22Rv1 (cell line): Measurements from ENCODE around the gene AUTS2.

Experiments
- H3K27ac ChIP-seq: fragments of 450-650 bp; 2 replicates; pipeline ENCODE4 v1.5.1; 2017
- ZFX ChIP-seq: fragments of 450-650 bp; IDR thresholded peaks from 2 replicates; pipeline ENCODE4 v1.6.1; 2017; ENCODE audit warnings: antibody characterized with exemption, borderline replicate concordance
- TF ChIP-seq, protein P1 (sequence below): fragments of 450-650 bp; IDR thresholded peaks from 2 replicates; pipeline ENCODE4 v1.5.1; 2017; ENCODE audit warnings: mild to moderate bottlenecking

The AUTS2 gene

DNA sequence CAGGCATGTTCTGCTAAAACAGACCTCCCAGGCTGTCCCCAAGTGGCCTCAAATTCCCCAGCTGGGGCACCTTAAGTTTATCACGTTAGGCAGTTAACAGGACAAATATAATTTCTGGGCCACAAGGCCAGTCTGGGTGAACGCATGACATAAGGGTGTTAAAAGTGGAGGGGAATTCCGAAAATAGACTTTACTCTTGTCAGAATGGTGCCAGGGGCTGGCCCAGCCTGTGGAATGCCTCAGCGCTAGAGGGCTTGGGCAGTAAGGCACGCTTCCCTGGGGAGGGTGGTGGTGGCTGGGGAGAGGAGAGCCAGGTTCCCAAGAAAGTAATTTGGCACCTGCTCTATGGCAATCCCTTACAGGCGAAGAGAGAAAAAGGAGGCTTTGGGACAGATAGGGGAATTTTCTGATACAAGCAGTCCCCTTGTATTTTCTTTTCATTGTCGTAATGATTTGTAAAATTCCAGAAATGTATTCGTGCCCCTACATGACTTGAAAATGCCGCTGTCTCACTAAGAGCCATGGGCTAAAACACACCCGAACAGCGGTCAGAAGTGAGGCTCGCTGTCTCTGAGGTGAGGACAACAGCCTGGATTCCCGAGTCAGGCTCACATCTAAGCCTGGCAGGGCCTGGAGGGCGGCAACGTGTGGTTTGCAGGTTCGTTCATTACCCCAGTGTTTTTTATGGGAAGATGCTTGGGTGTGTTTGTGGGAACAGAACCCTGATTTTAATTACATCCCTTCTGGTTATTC, 1070.5 kb downstream of the AUTS2 start:
- H3K27ac ChIP-seq: no peak overlapping the region
- TF ChIP-seq ZFX: no peak
- TF ChIP-seq, protein P1, sequence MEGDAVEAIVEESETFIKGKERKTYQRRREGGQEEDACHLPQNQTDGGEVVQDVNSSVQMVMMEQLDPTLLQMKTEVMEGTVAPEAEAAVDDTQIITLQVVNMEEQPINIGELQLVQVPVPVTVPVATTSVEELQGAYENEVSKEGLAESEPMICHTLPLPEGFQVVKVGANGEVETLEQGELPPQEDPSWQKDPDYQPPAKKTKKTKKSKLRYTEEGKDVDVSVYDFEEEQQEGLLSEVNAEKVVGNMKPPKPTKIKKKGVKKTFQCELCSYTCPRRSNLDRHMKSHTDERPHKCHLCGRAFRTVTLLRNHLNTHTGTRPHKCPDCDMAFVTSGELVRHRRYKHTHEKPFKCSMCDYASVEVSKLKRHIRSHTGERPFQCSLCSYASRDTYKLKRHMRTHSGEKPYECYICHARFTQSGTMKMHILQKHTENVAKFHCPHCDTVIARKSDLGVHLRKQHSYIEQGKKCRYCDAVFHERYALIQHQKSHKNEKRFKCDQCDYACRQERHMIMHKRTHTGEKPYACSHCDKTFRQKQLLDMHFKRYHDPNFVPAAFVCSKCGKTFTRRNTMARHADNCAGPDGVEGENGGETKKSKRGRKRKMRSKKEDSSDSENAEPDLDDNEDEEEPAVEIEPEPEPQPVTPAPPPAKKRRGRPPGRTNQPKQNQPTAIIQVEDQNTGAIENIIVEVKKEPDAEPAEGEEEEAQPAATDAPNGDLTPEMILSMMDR: no peak

DNA sequence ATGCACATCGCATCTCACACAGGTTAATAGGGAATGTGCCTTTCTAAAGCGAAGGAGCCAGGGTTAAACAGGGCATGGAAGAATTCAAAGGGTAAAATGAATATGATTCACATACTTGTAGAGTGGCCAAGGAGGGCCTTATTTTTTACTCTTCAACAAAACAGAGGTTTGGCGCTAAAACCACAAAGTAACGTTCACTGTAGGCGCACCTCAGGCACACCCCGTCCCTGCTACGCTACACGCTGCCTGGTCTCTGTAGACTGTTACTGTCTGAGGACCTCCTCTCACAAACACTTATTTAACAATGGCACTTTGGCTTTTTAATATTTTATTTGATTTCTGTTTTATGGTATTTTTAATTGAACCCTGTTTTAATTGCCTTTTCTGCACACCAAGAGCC, 1071.6 kb downstream of the AUTS2 start:
- no peak overlapping the region for H3K27ac ChIP-seq
- TF ChIP-seq ZFX: no peak
- TF ChIP-seq, protein P1: no peak

DNA sequence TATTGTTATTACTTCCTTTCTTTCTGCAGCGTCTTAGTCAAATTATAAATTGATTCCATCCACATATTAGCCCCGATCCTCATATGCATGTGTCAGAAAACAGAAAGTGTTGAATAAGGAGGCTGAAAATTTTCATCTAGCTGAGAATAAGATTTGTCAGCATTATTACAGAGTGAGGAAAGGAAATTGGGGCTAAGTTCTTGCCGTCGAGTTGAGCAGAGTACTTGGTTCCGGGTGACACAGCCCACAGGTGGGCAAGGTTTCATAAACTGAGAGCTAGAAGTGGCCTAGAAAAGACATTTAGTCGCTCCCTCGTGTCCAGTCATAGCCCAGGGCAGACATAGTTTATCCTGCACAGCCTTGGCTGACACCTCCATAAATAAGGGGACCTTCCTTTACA, 1072.0 kb downstream of the AUTS2 start:
- H3K27ac ChIP-seq: no peak overlapping the region

DNA sequence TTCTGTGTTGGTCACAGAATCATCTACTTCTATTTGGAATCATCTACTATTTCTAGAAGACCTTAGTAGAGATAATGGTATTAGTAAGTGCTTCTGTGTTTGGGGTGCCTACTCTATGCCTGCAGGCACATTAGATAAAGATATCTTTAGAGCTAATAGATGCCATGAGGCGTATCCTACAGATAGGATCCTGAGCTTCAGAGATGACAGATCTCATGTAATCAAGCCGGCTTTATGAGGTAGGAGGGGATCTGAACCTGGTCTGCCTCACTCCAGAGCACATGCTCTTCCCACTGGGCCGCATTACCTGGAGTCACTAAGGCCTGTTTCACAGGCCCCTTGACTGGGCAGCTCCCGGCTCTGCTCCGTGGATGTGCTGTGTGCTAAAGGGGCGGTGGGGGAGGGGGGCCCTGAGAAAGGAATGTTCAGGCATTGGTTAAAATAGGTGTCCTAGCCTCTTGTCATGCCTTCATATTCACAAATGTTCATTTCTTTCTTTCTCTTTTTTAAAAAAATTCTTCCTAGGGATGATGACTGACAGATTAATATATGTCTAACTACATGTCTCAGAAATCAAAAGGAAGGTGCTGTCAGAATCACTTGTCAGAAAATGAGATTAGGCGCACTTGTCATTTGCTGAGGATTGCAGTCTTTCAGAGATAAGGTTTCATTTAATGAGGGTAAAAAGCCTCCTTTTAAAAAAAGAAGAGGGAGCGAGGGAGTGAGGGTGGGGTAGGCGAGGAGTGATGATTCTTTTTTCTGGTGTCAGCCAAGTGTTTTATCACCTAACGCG, 1075.7 kb downstream of the AUTS2 start:
- TF ChIP-seq, protein P1: no peak
- H3K27ac ChIP-seq: no peak overlapping the region

More for the DNA sequence above, 1072.0 kb downstream of the AUTS2 start:
- no peak for TF ChIP-seq ZFX
- TF ChIP-seq, protein P1: no peak

DNA sequence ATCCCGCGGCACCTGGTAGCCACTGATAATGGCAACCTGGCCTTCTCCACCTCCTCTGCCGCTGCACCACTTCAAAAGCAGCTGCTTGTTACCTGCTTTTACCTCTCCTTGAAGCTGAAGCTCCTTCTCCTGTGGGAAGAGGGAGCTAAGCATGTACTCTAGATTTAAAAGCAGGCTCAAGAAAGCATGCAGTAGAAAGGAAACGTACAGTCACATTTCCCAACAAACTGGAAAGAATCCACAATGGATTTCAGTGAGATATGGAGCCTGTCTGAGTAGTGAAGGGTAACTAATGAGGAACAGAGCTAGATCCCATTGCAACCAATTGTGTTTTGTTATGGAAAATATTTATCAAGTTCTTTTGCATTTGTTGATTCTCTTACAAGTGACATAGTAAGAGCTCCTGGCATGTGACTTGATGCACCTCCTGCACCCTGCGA, 1076.3 kb downstream of the AUTS2 start:
- TF ChIP-seq ZFX: no peak
- TF ChIP-seq, protein P1: no peak
- H3K27ac ChIP-seq: no peak overlapping the region

DNA sequence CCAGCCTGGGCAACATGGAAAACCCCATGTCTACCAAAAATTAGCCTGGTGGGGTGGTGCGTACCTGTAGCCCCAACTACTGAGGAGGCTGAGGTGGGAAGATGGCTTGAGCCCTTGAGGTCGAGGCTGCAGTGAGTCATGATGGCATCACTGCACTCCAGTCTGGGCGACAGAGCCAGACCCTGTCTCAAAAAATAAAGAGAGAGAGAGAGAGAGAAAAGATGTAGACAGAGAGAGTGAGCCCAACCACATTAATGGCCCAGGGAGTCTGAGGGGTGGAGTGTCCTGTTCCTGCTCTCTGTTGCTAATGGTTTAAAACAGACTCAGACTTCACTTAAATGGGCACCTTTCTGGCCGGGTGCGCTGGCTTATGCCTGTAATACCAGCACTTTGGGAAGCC, 1078.0 kb downstream of the AUTS2 start:
- no peak for TF ChIP-seq ZFX
- TF ChIP-seq, protein P1: no peak
- no peak overlapping the region for H3K27ac ChIP-seq
